ENCODE measurements around the gene ANXA6.
A peak's percentile ranks its signal among the peaks of the same experiment; 100 is the strongest.

The ANXA6 gene

DNA sequence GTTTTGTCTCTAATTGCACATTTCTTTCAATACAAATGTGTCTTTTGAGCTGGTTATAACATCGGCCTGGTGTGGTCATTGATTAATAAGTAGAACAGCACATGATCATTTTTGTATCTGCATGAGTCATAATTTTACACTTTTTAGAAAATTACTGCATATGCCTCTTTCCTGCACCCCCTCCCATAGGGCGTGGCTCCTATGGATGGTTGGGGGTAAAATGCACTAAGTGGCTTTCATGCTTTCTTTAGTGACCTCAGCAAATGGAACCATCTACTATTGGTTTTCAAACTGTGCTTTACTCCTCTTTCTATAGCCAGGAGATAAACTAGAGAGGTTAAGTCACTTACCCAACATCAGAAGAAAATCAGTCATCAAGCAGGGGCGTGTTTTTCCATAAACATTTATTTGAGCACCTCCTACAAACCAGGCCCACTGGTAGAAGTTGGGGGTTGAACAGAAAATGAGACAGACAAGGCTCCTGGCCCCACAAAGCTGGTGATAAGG lies 3.8 kb downstream of the ANXA6 start:
- no peak for DNase-seq (ENCODE audit: low read depth in 2 of 2)

DNA sequence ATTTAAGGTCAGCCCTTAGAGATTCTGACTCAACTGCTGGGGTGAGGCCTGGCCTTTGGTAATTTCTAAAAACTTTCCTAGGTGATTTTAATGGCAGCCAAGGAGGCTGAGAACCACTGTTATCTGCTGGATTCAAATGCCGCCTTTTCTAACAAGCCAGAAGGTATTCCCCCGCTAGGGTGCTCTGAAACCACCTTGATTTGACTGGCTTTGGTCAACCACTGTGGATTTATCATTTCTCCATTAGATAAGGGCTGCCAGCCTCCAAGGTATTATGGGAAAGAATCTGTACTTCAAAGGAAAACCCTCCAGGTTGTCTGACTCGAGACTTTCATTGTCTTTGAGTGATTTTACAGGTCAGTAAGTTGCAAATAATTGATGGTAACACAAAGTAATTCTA lies 4.3 kb downstream of the ANXA6 start:
- DNase-seq (ENCODE audit: low read depth in 2 of 2): no peak

DNA sequence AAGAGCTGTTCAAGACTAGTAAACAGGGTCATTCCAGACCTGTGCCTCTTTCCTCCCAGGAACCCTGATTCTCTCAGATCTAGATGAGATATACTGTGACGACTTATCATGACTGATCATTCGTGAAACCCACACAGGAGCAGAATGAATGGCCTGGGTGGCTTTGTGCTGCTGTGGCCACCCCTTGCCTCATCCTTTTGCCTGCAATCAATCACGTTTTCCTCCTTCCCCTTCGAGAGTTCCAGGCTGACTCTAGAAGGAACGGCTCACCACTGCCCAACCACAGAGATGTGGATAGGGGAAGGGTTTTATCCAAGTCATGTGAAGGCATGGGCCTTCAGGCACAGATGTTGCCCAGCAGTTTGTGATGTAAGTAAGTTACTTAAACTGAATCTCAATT lies 5.8 kb downstream of the ANXA6 start:
- no peak for DNase-seq (ENCODE audit: low read depth in 2 of 2)

DNA sequence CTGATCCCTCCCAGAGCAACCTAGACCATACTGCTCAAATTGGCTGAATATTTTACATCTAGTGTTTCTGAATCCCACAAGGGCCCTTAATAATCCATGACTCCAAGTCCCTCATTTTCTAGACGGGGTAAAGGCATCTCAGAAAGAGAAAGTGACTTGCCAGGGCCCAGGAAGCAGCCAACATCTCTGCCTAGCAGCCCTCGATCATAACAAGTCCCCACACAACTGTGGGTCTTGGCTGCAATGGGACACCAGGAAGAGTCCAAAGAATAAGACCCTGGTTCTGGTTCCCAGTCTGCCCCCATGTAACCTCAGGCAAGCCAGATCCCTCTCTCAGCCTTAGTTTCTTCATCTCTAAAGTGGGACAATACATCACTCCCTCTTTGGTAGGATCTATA lies 6.3 kb downstream of the ANXA6 start:
- DNase-seq (ENCODE audit: low read depth in 2 of 2): no peak

DNA sequence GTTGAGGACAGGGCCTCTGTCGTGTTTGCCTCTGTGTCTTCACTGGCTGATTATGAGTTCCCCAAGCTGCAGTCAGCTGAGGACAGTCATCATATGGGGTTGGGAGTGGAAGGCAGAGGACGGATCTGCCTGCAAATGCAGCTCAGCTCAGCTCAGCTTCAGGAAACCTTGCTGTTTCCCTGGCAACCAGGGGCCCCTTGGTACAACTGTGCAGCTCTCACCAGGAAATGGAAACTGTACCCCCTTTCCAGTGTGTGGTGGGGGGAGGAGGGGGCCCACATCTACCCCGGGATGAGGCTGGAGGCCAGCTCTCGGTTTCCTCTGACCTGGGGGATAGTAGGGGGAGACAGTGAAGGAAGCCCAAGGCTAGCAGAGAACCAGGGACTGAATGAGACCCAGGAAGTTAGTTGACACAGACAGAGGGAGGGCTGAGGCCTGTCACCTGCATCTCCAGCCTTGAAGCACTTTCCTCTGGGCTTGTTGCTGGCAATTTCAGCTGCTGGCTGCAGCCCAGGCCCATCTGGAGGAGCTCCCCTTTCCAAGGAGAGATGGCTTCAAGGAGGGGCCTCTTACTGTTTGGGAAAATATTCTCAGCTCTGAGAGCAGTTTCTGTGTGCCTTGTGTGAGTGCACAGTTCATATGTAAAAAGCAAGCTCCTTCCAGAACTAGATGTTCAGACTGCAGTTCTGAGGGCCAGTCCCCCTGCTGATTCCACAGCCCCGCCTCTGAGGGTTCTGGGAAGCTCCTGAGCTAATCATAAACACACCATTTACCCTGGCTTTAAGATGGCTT lies 6.9 kb downstream of the ANXA6 start:
- peak in 1 of 2 donors; percentile 32 for DNase-seq (ENCODE audit: low read depth in 2 of 2)

DNA sequence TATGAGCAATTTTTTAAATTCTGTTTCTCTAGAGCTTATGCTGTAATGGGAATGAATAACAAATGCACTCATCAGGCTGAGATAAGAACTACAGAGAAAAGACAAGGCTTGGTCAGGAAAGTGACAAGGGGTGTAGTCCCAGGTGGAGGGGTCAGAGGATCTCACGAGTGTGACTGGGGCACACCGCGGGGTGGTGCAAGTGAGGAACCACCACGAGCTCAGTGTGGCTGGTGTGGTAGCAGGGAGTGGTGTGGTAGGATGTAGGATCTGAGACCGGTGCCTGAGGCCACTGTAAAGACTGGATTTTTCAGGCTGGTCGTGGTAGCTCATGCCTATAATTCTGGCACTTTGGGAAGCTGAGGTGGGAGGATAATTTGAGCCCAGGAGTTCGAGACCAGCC lies 9.0 kb downstream of the ANXA6 start:
- no peak for DNase-seq (ENCODE audit: low read depth in 2 of 2)

DNA sequence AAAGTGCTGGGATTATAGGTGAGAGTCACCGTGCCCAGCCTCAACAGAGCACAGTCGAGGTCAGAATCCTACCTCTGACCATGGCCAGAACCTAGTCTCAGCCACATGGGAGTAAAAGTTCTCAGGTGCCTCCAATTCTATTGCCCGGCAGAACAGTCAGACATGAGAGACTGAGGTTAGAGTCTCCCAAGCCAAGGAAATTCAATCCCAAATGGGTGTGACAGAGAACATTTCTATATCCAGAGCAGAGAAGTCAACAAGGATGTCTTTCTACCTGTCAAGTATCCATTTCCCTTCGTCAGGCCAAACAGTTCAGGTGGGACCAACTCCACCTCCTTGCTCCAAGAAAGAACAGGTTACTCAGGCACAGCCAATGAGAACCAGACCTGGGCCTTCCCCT lies 10.5 kb downstream of the ANXA6 start:
- DNase-seq (ENCODE audit: low read depth in 2 of 2): no peak

DNA sequence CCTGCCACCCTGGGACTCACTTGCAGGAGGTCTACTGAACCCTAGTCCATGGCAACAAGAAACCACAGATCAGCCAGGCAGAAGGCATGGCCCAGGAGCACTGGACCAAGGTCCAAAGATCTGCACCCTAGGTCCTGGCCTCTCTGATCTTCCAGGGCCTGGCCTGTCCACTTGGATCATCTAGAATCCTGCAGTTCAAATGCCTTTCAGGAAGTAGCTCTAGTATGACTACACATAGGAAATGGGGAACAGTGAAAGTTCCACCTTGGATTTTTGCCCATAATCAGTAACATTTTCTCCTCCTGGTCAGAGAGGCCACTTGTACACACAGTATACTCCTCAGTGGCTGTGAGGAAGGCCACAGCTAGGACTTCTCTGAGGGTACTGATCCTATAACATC lies 11.5 kb downstream of the ANXA6 start:
- DNase-seq (ENCODE audit: low read depth in 2 of 2): no peak

DNA sequence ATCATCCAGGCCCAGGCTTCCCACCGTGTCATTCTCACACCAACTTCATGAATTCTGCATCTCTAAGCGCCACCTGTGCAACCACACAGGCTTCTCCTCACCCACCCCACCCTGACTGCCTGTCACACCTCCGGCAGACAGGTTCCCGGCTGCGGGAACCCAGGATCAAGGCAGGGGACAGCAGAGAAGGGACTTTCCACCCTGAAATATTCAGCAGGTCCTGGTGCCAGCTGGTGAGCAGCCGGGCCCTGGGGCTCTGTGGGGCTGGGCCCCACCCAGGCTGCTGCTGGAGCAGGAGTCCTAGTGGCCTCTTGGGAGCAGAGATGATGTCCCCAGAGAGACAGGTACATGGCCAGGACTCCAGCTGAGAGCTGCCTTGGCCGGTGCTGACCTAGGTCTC lies 12.7 kb downstream of the ANXA6 start:
- DNase-seq (ENCODE audit: low read depth in 2 of 2): no peak

DNA sequence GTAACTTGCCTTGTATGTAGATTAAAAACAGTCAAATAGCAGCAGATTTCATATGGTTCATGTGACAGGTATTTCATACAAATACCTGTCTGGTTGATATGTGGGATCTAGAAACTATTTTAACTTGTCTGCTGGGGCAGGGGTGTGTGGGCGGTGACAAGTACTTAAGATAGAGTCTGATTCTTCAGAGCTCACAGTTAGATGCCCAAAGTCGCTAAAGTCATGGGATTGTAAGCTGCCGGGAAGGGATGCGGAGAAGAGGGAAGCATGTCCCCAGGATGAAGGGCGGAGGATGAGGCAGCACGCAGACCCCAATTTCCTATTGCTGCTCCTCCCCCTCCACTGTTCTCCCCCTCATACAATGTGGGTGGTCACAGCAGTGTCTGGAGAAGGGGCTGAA lies 13.3 kb downstream of the ANXA6 start:
- DNase-seq (ENCODE audit: low read depth in 2 of 2): no peak

DNA sequence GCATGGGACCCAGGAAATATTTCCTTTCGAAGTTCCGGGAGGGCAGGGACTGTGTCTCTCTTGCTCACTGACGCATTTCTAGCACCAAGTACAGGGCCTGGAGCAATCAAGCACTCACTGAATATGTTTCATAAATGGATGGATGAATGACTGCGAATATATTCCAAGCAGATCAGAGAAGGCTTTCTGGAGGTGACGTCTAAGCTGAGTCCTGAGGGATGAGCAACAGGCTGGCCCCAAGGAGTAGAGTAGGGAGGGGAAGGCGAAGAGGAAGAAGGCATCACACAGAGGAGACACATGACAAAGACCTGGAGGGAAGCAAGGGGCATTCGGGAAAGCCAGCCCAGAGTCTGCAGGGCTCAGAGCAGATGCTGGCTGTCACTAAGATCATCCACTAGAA lies 13.9 kb downstream of the ANXA6 start:
- no peak for DNase-seq (ENCODE audit: low read depth in 2 of 2)

DNA sequence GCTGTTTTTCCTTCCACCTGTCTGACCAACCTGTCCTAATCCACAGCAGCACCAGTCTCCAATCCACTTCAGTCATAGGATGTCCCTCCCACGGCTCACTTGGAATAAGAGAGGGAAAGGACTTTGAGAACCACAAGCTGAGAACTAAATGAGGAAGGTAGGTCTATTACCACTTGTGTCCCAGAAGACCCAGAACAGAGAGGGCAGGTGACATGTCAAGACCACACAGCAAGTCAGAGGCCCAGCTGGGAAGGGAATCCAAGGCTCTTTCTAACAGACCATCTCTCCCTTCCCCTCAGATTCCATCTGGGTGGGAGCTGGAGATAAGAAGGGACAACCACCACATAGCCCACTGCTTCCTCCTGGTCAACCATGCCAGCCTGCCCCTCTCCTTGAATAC lies 14.6 kb downstream of the ANXA6 start:
- no peak for DNase-seq (ENCODE audit: low read depth in 2 of 2)

DNA sequence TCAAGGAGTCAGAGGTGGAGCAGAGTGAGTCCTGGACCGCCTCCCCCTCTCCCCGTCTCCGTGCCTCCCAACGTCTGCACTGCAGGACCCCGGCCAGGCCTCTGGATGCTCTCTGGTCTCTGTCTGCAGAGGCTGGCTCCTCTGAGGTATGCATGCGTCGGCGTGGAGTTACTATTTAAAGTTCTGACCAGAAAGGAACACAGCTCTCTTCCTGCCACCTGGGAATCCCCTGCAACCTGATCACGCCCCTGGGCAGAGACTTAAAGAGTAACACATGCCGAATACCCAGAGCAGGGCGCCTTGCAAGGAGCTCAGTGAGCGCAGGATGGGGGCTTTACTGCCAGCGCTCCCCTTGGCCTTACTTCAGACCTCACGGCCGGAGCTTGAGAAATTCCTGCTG lies 16.0 kb downstream of the ANXA6 start:
- DNase-seq (ENCODE audit: low read depth in 2 of 2): peak in 1 of 2 donors; percentile 47

DNA sequence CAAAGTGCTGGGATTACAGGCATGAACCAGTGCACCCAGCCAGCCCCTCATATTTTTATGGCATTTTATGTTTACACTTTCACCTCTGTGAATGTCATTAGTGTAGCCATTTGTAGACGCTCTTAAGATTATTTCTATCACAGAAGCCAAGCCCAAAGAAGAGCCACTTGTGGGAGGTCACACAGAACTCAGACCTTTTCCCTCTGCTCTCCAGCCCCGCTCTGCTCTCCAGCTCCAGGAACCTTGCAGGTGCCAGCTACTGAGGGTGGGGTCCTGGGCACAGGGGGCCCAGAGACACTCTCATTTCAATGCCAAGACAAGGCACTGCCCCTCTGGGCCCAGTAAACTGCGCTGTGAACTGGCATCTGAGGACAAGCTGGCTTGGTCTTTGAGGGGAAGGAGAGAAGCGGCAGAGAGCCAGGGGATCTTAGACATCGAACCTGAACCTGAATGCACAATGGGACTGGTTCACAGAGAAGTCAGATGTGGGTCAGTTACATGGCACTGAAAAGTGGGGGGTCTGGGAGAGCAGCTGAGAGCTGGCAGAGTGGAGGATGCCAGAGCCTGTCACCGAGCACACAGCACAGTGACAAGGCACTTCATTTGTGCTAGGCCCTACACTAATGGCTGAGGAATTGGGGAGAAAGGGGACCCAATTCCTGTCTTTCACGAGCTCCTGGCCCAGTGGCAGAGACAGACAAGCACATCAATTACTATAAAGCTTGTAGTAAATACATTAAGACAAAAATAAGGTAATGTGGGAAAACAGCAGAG lies 16.7 kb downstream of the ANXA6 start:
- DNase-seq (ENCODE audit: low read depth in 2 of 2): no peak

DNA sequence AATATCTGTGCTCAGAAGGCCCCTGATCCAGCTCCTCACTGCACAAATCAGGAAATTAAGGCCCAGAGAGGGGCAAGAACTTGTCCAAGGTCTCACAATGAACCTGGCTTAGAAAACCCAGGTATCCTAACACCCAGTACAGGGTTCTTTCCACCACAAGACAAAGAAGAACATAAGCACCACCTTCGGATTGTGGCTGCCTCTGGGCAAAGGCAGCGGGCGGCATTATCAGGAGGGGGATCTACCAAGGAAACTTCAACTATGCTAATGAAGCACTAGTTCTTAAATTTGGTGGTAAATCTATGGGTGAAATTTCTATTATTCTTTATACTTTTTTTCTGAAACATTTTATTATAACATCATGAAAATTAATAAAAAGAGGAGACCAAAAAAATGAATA lies 17.9 kb downstream of the ANXA6 start:
- DNase-seq (ENCODE audit: low read depth in 2 of 2): no peak

DNA sequence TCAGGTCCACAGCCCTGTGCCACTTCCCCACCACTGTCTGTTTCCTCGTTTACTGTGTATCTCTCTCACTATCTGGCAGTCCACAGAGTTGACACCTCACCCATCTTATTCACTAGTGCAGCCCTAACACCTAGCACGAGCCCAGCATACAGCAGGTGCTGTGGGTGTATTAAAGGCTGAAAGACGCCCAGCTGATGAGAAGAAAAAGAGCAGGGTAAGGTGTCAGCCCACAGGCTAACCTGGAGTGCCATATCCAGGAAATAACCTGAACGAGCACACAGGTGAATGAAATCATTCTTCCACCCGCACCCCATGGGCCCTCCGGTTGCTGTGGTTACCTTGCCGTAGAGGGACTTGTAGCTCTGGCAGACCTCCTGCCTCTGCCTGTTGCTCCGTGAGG lies 18.6 kb downstream of the ANXA6 start:
- no peak for DNase-seq (ENCODE audit: low read depth in 2 of 2)

DNA sequence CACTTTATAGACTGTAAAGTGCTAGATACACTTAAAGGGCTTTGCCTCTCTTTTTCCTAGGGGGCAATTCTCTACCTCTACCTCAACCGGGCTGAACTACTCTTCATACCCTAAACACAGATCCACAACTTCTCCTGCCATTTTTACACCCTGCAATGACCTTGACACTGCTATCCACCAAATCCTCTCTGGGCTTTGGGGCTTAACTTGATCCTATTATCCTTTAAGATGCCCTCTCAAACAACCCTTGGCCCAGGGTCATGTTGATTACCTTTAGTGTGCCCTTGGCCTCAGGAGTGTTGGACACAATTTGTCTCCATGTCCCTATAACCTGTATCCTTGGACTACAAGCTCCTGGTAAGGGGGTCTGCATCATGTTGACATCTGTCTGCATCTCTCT lies 19.5 kb downstream of the ANXA6 start:
- no peak for DNase-seq (ENCODE audit: low read depth in 2 of 2)

DNA sequence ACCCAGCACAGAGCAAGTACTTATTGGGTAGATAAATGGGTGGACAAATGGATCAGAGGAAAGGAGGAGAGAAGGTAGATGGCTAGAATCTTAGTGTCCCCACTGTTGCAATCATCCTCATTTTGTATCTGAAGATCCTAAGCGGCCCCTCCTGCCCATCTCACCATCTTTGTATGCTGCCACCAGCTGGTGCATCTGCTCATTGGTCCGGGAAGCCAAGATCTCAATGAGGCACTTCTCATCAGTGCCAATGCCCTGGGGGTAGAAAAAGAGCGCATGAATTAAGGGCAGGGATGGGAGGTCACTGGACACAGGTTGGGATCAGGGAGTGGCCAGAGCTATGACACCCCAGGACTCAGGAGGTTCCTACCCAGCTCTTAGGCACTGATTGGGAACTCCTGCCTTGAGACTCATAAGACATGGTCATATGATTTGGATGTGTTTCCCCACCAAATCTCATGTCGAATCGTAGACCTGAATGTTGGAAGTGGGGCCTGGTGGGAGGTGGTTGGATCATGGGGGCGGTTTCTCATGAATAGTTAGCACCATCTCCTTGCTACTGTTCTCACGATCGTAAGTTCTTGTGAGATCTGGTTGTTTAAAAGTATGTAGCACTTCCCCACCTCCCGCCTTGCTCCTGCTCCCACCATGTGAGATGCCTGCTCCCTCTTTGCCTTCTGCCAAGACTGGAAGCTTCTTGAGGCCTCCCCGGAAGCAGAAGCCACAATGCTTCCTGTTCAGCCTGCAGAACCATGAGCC lies 20.3 kb downstream of the ANXA6 start:
- no peak for DNase-seq (ENCODE audit: low read depth in 2 of 2)

DNA sequence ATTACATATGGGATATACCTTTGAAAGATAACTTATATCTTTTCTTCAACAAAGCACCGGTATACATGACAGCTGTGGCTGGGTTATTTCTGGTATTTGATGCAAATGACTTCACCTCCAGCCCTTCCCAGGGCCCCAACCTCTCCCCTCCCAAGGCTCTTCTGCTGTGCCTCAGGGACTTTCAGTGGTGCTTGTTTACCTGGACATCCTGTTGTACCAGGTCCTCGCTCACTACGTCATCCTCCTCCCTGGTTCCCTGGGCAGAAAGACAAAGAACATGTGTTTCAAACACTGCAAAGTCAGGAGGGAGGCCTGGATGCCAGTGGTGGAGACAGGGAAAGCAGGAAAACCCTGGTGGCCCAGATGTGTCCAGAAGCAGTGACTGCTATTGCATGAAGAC lies 23.4 kb downstream of the ANXA6 start:
- no peak for DNase-seq (ENCODE audit: low read depth in 2 of 2)

DNA sequence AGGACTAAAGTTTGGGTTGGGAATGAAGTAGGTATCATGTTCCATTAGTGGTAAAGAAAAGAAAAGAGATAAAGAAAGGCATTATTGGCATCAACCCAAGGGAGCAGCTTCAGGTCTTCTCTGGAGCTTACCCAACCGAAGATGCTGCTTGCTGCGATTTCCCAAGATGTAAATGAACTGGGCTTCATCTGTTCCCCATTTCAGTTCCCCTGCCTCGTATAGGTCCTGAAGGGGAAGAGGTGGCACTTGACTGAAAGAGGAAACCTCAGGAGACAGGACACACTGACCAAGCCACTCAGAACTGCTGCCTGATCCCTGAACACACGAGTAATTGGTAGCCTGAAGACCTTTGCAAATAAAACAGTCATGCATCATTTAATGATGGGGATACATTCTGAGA lies 24.6 kb downstream of the ANXA6 start:
- DNase-seq (ENCODE audit: low read depth in 2 of 2): no peak

DNA sequence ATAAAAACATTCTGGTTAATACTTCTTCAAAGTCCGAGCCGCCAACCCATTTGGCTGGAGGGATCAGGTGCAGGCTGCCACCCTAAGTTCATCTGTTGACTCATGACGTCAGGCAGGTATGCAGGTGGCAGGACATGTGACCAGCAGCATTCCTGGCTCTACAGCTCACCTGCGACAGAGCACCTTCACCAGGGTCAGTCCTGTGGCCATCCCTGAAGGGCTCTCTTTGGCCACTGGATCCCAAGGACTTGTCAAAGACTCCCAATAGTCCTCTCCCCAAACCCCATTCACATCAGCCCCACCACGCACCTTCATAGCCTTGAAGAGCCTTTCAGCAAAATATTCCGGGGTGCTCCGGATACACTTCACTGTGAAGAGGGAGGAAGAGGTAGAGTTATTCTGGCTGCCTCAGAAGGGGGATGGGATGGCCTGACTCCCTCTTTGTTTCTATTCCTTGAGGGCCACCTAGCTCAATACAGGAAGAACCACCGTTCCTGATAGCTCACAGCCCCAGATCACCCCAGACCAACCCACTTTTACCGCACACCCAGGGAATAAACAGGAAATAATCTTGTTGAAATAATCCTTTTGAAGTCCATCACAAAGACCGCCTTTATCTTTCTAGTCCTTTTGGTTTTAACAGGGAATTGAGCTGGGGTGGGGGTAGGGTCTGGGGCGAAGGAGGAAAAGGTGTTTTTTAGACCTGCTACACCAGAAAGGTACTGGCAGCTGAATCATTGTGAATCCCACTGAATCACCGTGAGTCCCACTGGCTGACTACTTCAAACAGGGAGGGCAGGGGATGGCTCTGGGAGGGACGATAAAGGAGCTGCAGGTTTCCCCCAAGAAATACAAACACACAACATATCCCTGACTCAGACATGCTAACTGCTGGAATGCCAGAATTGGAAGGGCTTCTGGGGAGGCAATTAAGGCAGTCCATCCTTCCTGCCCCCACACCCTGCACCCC lies 26.4 kb downstream of the ANXA6 start:
- DNase-seq (ENCODE audit: low read depth in 2 of 2): no peak

Data from stimulated activated CD8-positive, alpha-beta memory T cell treated with anti-CD3 and anti-CD28 coated beads, Interleukin-15, amount 100 ng/mL, for 4 hours (primary cell).